NCI-H748 treated with DMSO at 0.1 percent for 48 hours (cell line): Measurements from ENCODE around the gene CIBAR2.

ENCODE experiments used
- DNase-seq: peaks from one replicate; lab custom pipeline; 2025; lab: John Stamatoyannopoulos, UW

Gene CIBAR2

DNA sequence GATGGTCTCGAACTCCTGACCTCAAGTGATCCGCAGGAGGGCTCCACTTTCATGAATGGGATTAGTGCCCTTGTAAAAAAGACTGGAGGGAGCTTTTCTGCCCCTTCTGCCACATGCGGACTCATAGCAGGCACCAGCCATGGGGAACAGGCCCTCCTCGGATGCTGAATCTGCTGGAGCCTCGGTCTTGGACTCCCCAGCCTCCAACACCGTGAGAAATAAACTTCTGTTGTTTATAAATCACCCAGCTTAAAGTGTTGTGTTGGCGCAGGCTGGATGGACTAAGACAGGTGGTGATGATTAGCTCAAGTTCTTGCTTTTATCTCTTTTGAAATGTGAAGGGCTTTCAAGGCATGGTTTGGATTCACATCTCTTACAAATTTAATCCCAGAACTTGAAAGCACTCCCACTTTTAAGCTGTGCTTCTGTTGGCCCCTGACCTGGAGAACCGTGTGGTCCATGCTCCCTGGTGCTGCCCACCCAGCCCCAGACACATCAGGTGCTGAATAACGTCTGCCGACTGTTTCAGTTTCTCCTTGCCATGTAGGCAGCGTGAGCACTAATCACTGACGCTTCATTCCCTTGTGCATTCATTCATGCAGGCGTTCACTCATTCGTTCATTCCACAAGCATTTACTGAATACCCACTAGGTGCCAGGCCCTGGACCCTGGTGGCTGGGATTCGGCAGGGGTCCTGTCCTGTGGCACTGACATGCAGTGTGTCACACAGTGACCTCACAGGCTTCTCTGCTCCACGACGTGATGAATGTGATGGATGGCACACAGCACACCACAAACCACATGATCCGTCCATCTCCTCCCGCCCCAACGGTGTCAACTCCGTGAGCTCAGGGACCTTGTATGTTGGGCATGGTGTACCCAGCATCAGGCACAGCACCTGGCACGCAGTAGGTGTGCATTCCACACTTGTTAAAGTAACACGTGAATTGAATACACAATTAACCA is 8.9 kb downstream of the CIBAR2 start:
- no peak for DNase-seq

DNA sequence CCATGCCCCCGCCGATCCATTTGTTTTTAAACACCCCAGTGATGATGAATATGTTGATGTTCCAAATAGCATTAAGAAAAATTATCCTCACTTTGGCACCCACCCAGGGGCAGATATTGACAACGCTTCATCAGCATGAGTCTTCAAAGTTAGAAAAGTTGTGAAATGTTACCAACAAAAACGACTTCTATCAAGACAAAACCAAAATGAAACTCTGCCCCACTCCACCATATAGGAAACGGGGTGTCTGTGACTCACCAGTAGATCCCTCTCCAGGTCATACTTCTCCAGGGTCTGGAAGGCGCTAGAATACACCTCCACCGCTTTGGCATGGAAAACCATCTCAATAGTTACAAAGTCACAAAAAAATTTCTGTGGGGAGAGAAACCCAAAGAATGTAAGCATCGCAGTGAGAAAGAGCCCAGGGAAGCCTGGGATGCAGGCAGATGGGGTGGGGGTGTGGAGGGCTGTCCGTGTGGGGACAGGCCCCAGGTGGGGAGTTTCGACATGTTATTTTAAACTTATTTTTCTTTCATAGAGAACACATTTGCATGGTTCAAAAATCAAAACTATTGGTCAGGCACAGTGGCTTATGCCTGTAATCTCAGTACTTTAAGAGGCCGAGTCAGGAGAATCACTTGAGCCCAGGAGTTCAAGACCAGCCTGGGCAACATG is 10.2 kb downstream of the CIBAR2 start:
- DNase-seq = no peak

DNA sequence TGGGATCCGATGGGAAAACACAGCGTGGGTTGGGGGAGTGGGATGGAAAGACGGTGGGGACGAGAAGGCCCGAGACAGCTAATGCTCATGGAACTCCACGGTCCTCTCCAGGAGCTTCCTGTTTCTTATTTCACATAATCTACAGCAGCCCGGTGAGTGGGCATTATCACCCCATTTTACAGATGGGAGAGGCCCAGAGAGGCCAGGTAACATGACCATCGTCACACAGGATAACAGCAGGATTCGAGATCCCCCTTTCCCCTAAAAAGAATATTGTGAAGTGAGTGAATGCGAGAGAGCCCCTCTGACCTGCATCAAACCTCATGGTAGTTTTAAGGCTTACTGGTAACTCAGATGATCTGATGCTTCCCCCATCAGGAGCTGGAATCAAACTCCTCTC is 12.0 kb downstream of the CIBAR2 start:
- no peak for DNase-seq

DNA sequence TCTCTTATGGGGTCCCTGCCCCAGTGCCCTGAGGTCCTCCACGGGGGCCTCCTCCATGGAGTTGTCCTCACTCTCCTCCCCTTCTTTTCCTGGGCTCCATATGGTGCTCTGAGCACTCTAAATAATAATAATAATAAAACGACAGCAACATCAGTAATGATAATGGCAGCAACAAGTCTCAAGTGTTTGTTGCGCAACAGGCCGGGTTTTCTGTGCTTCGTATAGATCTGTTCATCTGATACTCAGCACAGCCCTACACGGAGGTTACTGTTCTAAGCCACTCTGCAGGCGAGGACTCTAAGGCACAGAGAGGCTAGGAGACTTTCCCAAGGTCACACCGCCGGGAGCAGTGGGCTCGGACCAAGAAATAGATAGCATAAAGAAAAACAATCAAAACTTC is 13.7 kb downstream of the CIBAR2 start:
- DNase-seq = no peak

DNA sequence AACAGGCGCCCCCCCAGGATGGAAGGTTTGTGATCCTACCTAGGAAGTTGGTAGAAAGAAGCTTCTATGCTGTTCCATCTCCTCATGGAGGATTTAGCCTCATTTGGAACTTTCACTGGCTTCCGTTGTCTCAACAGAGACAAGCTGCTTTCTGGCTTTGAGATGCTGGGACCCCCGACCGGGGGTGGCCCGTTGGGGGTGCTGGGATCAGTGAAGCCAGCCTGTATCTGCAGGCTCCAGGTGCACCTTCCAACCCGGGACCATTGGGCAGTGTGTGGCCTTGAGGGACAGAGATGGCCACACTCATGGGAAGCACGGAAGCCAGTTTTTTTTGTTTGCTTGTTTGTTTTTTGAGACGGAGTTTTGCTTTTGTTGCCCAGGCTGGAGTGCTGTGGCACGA is 15.4 kb downstream of the CIBAR2 start:
- no peak for DNase-seq

DNA sequence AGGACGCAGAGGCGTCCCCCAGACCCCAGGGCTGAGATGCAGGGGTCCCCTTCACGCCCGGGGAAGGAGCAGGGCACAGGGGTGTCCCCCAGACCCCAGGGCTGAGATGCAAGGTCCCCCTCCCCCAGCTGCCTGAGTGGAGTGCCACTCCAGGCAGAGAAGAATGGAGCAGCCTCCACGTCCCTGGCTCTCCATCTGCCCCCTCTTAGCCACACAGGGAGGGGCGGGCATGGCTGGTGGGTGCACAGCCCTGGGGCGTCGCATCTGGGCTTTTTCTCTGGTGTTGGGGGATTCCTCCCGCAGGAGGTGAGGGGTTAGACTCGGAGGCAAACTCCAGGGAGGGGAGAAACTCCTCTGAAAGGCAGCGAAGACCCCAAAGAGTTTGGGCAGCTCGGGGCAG is 17.5 kb downstream of the CIBAR2 start:
- DNase-seq = no peak

DNA sequence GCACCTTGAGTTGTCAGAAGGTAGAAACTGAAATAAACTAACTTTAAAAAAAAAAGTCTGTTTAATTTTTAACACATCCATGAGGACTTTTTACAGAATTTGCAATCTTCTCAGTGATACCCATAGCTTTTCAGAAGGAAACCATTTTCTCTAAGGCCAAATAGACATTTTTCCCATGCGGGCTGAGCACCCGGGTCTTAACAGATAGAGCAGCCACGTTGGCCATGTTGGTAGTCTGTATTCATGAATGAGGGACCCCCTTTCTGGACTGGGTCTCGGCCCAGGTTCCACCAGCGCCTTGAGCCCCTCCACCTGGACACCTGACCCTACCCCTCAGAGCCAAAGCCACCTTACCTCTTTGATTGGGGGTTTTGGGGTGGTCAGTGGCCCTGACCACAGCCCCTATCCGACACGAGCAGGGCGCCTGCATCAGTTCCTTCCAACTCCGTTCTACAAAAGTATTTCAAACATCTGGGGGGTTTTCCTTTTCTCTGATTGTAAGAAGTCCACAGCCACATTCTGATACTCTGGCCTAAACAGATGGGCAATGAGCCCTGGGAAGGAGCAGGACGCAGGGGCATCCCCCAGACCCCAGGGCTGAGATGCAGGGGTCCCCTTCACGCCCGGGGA is 18.0 kb downstream of the CIBAR2 start:
- no peak for DNase-seq

DNA sequence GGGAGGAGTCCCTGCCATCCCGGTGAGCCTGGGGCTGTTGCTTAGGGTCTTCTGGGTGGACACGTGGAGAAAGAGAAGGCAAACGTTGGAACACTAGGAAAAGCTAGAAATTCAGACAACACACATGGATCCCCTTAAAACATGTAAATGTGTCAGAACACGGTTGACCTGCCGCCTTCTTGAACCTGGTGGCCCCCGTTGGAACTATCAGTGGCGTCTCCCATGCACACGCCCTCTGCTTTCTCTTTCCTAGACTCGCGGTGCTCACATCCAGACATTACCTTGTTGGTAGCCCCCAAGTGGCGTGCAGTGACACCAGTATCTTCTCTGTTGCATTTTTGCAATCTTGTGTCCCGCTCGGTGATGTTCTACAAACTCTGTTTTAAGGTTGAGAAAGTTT is 18.6 kb downstream of the CIBAR2 start:
- no peak for DNase-seq

DNA sequence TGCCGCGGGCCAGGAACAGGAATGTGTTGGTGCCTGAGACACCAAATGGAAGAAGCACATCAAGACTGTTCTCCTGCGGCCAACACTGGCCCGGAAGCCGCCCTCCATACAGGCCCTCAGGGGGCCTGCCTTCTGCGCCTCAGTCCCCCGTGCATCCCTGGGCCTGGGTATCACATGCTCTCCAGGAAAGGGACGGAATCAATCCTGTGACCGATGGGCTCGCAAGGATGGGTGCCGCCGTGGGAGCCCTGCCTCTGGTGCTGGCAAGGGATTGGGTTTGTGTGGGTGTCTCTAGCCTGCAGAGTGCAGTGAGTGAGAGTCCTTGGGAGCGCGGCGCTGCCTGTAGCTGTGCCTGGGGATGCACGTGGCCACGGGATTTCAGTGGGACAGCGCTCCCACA is 19.4 kb downstream of the CIBAR2 start:
- DNase-seq = no peak

DNA sequence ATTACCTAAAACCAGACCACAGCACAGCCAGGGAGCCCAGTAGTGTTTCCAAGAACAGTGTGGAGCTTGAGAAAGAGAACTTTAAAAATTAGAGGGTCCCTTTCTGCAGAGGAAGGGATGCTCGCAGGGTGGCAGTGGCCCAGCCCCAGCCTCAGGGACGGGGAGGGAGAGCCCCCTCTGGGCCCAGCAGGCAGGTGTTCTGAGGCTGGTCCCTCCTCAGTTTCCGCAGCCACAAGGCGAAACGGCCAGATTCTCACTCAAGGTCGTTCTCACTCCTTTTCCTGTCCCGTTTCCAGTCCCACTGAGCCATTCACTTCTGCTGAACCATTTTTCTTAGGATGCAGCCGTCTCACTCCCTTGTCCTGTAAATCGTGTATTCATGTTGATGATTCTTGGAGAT is 20.0 kb downstream of the CIBAR2 start:
- no peak for DNase-seq

DNA sequence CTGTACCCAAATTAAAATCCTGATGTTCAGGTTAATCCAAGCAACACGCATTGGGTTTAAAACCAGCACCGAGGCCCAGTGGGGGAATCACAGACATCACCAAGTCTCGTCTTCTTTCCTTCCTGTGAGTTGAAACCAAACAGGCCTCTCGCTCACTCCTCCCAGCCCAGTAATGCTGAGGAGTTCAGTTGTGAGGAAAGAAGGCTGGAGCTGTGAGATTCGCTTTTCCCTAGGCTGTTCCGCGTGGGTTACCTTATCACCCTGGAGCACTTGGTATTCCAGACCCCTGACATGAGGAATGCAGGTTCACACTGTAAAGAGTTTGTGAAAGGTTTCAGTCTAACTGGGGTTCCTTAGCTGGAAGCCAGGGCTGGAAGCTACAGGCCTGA is 20.8 kb downstream of the CIBAR2 start:
- DNase-seq = no peak

DNA sequence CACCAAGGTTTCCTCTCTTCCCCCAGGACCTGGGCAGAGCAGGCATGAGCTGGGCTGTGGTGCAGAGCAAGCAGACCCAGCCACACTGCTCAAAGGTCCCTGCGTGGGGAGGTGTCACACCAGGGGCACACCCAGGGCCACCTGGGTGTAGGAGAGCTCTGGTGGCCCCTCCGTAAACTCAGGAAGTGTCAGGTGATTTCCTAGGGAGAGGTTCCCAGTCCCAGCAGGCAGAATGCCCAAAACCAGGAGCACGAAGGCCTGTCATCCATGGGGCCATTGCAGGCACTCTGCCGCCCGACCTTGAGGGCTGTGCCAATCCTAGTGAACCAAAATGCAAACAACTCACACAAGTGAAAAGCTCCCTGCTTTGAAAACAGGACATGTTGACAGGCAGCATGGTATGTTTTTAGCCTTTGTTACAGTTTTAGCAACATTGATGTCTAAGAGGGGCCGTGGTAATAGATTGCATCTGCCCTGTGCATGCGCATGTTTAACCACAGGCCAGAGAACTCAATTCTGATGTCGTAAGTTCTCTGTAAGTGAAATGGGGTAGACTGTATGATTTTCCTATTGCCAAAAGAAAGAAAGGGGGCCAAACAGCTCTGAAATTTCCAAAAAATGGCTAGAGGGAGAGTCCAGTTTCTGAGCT is 21.3 kb downstream of the CIBAR2 start:
- DNase-seq = no peak

DNA sequence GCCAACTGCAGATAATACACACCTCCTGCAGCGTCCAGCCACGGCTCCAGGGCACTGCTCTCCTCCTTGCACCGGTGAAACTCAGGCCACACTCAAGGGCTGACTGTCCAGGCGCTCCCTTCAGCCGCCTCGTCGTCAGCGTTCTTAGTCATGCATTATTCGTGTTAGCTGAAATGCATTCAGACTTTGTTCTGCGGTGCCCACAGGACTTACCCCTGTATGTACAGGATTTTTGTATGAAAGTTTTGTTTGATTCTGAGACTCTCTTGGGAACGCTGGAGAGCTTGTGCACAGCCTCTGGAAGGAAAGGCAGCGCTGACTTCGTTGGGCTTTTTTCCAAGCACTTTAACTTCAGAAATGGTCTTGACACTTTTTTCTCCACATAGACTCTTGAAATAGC is 22.1 kb downstream of the CIBAR2 start:
- DNase-seq = no peak

DNA sequence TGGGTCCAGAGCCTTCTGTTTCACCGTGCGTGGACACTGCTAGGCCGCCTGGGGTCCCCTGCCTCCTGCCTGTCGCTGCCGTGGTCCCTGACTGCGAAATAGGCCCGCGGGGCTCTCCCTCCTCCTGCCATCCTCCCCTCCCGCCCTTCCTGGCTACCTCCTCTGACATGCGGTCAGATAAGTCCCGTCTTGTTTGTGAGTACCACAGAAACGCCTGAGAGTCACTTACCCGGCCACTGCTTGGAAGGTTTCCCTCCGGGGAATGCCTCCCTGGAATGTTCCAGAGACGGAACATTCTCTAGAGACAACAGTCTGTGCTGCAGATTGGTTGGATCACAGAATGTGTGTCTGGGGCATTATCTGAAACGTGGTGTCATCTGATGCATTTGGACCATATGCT is 22.7 kb downstream of the CIBAR2 start:
- no peak for DNase-seq

DNA sequence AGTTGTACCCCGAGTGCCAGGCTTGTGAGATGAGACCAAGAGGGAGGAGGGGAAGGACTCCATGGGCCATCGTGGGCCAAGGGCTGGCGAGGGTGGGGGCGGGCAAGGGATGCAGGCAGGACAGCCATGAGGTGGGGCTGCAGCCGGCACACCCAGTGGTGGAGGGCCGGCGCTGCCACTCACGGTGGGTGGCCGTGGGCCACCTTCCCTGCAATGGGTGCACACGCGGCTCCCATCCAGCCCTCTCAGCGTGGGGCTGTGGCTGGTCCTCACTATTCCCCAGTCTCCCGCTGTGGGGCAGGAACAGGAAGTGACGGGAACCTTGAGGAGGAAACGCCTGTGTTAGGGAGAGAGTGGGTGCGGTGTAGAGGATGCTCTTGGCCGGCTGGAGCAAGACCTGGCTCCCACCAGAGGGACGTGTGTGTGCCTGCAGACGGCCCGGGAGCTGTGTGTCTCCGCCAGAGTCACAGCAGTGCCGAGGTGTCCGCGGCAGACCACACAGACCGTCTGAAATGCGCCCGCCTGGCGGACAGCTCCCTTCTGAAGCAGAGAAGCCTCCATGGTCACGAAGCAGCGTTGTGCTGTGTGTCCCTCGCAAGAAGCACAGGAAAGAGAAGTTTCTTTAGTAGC is 23.6 kb downstream of the CIBAR2 start:
- DNase-seq = no peak

DNA sequence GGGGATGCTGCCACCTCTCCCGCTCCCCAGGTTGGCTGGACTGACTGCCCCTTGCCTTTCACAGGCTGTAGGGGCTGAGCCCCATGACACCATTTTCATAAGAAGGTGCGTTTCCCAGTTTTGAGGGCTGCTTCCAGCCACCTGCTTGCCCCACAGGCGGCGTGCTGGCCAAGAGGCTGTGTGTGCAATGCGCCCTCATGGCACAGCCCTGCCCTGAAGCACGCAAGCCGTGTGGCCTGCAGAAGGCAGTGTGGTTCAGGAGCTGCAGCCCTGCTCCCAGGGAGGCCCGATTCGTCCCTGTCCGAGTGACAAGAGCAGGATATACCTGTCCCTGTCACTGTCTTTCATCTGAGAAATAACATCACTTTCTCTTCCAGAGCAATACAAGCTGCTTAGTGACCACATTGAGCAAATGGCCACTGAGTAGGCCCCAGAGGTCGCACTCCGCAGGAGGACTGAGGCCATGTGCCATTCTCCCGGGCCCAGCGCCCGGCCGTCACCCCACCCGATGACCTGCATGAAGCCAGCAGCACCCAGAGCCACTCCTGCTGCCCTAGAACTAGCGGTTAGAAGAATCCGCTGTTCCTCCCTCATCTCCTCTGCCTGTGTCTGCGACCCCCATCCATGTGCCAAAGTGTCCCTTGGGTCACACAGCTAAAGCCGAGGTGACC is 24.2 kb downstream of the CIBAR2 start:
- DNase-seq = no peak

DNA sequence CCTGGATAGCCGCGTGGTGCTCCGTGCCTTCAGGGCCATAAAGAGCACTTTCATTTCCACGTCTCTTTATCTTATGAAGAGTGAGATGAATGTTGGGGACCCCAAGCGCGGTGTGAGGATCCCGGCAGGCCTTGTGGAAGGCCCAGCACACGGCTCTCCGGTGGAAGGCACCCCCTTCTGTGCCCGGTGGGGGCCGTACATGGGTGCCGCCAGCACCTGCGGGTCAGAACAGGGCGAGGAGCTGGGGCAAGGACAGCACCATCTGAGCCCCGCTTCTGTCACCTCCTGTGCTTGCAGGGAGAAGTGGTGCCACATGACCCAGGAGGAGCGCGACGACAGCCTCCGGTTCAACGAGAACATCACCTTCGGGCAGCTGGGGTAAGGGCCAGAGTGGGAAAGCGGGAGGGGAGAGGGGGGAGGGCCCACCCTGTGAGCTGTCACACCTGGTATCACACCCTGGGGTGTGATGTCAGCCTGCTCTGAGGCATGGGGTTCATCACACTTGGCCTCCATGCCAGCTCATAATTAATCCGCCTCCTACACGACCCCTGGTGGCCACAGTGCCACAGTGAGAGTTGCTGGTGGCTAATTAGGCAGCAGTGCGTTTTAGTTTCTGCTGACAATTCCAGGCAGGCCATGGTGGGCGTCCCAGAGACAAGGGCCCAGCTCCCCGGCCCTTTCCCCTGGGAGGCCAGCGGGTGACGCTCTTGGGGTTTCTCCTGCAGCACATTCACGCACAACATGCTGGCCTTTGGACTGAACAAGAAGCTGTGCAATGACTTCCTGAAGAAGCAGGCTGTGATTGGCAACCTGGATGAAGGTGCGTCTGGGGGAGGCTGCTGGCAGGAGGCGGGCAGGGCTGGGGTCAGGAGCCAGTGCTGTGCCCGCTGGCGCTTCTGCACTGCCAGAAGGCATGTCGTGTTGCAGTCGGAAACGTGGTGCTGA is 25.7 kb downstream of the CIBAR2 start:
- peak; percentile 22 for DNase-seq

DNA sequence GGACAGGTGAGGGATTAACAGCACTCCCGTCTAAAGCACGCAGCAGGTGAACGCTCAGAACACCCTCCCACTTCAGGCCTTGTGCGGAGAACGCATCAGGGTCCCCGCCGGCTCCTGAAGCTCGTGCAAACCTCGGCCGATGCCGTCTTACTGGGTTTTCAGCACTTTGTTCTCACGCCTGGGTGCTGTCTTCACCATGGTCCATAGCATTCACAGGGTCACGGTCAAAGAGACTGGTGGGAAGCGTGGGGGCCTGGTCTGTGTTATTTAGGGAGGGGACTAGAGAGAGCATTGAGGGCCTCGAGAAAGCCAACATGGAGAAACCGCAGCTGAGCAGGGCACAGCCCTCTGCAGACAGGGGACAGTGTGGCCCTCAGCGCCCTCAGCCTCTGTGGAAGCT is 26.6 kb downstream of the CIBAR2 start:
- DNase-seq = no peak

DNA sequence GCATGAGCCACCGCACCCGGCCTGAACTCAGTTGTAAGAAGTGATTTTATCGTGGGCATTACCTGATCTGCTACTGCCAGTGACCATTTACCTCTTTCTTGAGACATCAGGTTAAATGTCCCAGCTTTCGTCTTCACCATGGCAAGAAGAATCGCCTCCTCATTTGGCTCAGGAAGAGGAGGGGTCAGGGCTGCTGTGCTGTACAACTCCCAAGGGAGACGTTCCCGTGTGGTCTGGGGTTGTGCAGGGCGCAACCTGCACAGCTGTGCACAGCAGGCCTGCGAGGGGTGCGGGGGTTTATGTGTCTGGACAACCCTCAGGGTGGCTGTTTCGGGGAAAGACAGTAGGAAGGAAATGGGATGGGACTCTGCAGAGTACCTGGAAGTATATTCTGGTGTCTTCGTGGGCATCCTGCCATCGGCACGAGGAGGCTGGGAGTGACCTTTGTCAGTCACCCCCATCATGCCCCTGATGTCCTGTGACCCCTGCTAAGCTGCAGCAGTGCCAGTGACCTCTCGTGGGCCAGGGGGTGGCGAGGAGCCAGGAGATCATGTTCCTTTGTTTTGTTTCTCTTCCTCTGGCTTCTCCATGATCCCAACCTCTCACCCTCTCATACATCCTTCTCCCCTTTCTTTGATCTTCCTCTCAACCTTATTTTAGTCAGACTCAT is 27.3 kb downstream of the CIBAR2 start:
- no peak for DNase-seq
